Liver (tissue), 9 donors: Measurements from ENCODE around the gene PLB1. TPM values are rescaled to one million over a fixed set of nuclear protein-coding genes. Genes with fewer than 3 reads are reported as not detected.

Experiments used
- DNase-seq: peaks from one replicate; pipeline ENCODE4 v3.0.0-alpha.2; 2017; ENCODE audit warnings: low spot score
- H3K27ac ChIP-seq, 2 donors: one replicate each; pipeline ENCODE4 v1.7.0; 2013; ENCODE audit warnings: inconsistent platforms in 2 of 2, low read length in 2 of 2, control low read depth in 1 of 2, low read depth in 1 of 2, mild to moderate bottlenecking in 1 of 2
- H3K27me3 ChIP-seq, 4 donors: one replicate each; pipeline versions ENCODE4 v1.6.1 to v1.7.0; 2013; ENCODE audit warnings: low read length in 3 of 4, inconsistent platforms in 1 of 4, mild to moderate bottlenecking in 1 of 4, moderate library complexity in 1 of 4; ENCODE audit not compliant: control insufficient read depth in 4 of 4, insufficient read depth in 4 of 4
- H3K36me3 ChIP-seq, 4 donors: one replicate each; pipeline versions ENCODE4 v1.6.1 to v1.7.0; 2013; ENCODE audit warnings: low read length in 3 of 4, mild to moderate bottlenecking in 3 of 4, low read depth in 1 of 4, moderate library complexity in 1 of 4; ENCODE audit not compliant: control insufficient read depth in 4 of 4, insufficient read depth in 3 of 4
- H3K4me1 ChIP-seq, 4 donors: one replicate each; pipeline versions ENCODE4 v1.6.1 to v1.7.0; 2013; ENCODE audit warnings: low read length in 3 of 4, mild to moderate bottlenecking in 3 of 4, moderate library complexity in 1 of 4; ENCODE audit not compliant: control insufficient read depth in 4 of 4, insufficient read depth in 4 of 4
- H3K4me3 ChIP-seq, 3 donors: one replicate each; pipeline versions ENCODE4 v1.6.1 to v1.7.0; 2013; ENCODE audit warnings: low read length in 3 of 3, control low read depth in 1 of 3, low read depth in 1 of 3, mild to moderate bottlenecking in 1 of 3
- H3K9ac ChIP-seq, 2 donors: one replicate each; pipeline ENCODE4 v1.7.0; 2013; ENCODE audit warnings: low read length in 2 of 2, mild to moderate bottlenecking in 2 of 2, moderate library complexity in 2 of 2, control low read depth in 1 of 2, low read depth in 1 of 2
- H3K9me3 ChIP-seq, 4 donors: one replicate each; pipeline versions ENCODE4 v1.6.1 to v1.7.0; 2013; ENCODE audit warnings: low read length in 3 of 4; ENCODE audit not compliant: control insufficient read depth in 4 of 4
- ATF3 ChIP-seq: IDR thresholded peaks from 2 replicates; pipeline ENCODE4 v1.6.1; 2016; ENCODE audit warnings: antibody characterized with exemption
- HNF4A ChIP-seq, 2 donors: conservative IDR thresholded peaks; 2 replicates each; pipeline ENCODE4 v1.6.1; 2016; ENCODE audit warnings: antibody characterized with exemption in 2 of 2, mild to moderate bottlenecking in 2 of 2
- JUND ChIP-seq, 2 donors: IDR thresholded peaks; 2 replicates each; pipeline ENCODE4 v1.6.1; 2016; ENCODE audit warnings: antibody characterized with exemption in 2 of 2
- NR2F2 ChIP-seq: IDR thresholded peaks from 2 replicates; pipeline ENCODE4 v1.6.1; 2016; ENCODE audit warnings: antibody characterized with exemption
- RAD21 ChIP-seq, 2 donors: IDR thresholded peaks; 2 replicates each; pipeline ENCODE4 v1.6.1; 2016; ENCODE audit warnings: antibody characterized with exemption in 2 of 2, mild to moderate bottlenecking in 2 of 2
- REST ChIP-seq: IDR thresholded peaks from 2 replicates; pipeline ENCODE4 v1.6.1; 2016; ENCODE audit warnings: antibody characterized with exemption, mild to moderate bottlenecking
- RXRA ChIP-seq, 2 donors: IDR thresholded peaks; 2 replicates each; pipeline ENCODE4 v1.6.1; 2017 to 2018; ENCODE audit warnings: antibody characterized with exemption in 2 of 2, mild to moderate bottlenecking in 1 of 2
- TAF1 ChIP-seq: conservative IDR thresholded peaks from 2 replicates; pipeline ENCODE4 v1.6.1; 2016; ENCODE audit warnings: antibody characterized with exemption, mild to moderate bottlenecking
- YY1 ChIP-seq: IDR thresholded peaks from 2 replicates; pipeline ENCODE4 v1.6.1; 2016; ENCODE audit warnings: antibody characterized with exemption, mild to moderate bottlenecking
- WGBS: extraction: QIAGEN DNeasy Blood & Tissue Kit; methylation state at CpG from one replicate; pipeline ENCODE4 v1.1.7; 2013; 5-methylcytosine and 5-hydroxymethylcytosine counted together
- polyA plus RNA-seq, 2 donors: library from polyadenylated mRNA; stranded (reverse) in 1 of 2; unstranded in 1 of 2; fragments of 200-250 nt in 1 of 2; fragments of >200 nt in 1 of 2; fragmentation: Nextera tagmentation in 1 of 2; extraction: Ambion mirVana in 1 of 2; gene quantifications; one replicate each; pipeline versions ENCODE4 v1.2.1 to v1.2.3, GENCODE V29; 2013 to 2015
- total RNA-seq, 2 donors: library from RNA; depleted of rRNA; stranded (reverse); fragments of >200 nt; gene quantifications; one replicate each; pipeline ENCODE4 v1.2.3, GENCODE V29; 2014
- TF ChIP-seq, protein P1 (sequence below): fragments of 150-350 bp; IDR thresholded peaks from 2 replicates; pipeline ENCODE4 v1.5.1; 2017; ENCODE audit warnings: improper control_type of control experiment, low read depth, low read length; ENCODE audit not compliant: missing input control
- donor health status: healthy.
- donor health status: healthy.
- donor health status: healthy.
- donor health status: healthy.
- donor health status: healthy.

Gene PLB1
- total and polyA plus RNA-seq, 4 donors, result 0.58 to 4.5 (median 1.6) TPM

DNA sequence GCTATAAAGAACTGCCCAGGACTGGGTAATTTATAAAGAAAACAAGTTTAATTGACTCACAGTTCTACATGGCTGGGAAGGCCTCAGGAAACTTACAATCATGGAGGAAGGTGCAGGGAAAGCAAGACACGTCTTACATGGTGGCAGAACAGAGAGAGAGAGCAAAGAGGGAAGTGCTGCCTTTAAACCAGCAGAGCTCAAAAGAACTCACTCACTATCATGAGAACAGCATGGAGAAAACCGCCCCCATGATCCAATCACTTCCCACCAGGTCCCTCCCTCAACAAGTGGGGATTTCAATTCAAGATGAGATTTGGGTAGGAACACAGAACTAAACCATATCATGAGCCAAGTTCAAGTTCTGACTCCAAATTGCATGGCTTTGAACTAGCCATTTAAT lies 193.0 kb downstream of the PLB1 start:
- Histone ChIP-seq H3K36me3 (no peaks in the 10 kb centered on the region), H3K4me3 (no peak overlapping the region), H3K27me3 (no peaks in the 10 kb centered on the region), H3K27ac (no peak overlapping the region), H3K9ac (no peak overlapping the region), H3K9me3 (no peaks in the 10 kb centered on the region), H3K4me1 (peaks cover 0 to 3% (median 0%) of the 10 kb centered on the region in 4 donors)
- TF ChIP-seq RXRA (IDR thresholded peaks at IDR 0.05) (no peak), TAF1 (no peak), REST (no peak), HNF4A (conservative IDR thresholded peaks at IDR 0.05) (no peak), NR2F2 (no peak), JUND (IDR thresholded peaks at IDR 0.05) (no peak)
- TF ChIP-seq, protein P1, sequence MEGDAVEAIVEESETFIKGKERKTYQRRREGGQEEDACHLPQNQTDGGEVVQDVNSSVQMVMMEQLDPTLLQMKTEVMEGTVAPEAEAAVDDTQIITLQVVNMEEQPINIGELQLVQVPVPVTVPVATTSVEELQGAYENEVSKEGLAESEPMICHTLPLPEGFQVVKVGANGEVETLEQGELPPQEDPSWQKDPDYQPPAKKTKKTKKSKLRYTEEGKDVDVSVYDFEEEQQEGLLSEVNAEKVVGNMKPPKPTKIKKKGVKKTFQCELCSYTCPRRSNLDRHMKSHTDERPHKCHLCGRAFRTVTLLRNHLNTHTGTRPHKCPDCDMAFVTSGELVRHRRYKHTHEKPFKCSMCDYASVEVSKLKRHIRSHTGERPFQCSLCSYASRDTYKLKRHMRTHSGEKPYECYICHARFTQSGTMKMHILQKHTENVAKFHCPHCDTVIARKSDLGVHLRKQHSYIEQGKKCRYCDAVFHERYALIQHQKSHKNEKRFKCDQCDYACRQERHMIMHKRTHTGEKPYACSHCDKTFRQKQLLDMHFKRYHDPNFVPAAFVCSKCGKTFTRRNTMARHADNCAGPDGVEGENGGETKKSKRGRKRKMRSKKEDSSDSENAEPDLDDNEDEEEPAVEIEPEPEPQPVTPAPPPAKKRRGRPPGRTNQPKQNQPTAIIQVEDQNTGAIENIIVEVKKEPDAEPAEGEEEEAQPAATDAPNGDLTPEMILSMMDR, result no peak
- DNase-seq, result no peak
- 83% methylated on average over 2 of the region's 2 CpGs for WGBS

GRCh38 chr2:28689771-28690170 lies 193.9 kb downstream of the PLB1 start:
- Histone ChIP-seq H3K27me3 (no peaks in the 10 kb centered on the region), H3K36me3 (no peaks in the 10 kb centered on the region), H3K4me3 (no peak overlapping the region), H3K4me1 (peaks cover 0 to 3% (median 0%) of the 10 kb centered on the region in 4 donors), H3K27ac (no peak overlapping the region), H3K9ac (no peak overlapping the region), H3K9me3 (no peaks in the 10 kb centered on the region)
- TF ChIP-seq, protein P1, result no peak
- no peak for TF ChIP-seq ATF3
- TF ChIP-seq YY1, result no peak
- TF ChIP-seq HNF4A (conservative IDR thresholded peaks at IDR 0.05), result no peak
- TF ChIP-seq RAD21 (IDR thresholded peaks at IDR 0.05), result no peak
- no peak for TF ChIP-seq REST
- 92% methylated on average over 2 of the region's 2 CpGs for WGBS
- DNase-seq, result no peak
